AG04450 (cell line): Measurements from ENCODE around the gene BMPR1B. TPM values are rescaled to one million over a fixed set of nuclear protein-coding genes. Genes with fewer than 3 reads are reported as not detected.

ENCODE experiments used
- CTCF ChIA-PET: fragments of 300-600, 350-600 bp; formaldehyde crosslinking; extraction: SDS; loops from one replicate; lab custom pipeline; 2022; ENCODE audit warnings: antibody characterized with exemption, inconsistent platforms; lab: Charles Lee
- POLR2A ChIA-PET: fragments of 350-600 bp; formaldehyde crosslinking; extraction: SDS; loops from one replicate; lab custom pipeline; 2021; ENCODE audit warnings: antibody characterized with exemption, inconsistent platforms; lab: Yijun Ruan, JAX
- DNase-seq: peaks from one replicate; pipeline ENCODE4 v3.0.0-alpha.2; 2011; ENCODE audit warnings: low read depth, low spot score
- H3K27ac ChIP-seq: one replicate; pipeline ENCODE4 v1.5.1; 2012; ENCODE audit warnings: low read depth, low read length, control low read depth
- H3K27me3 ChIP-seq: one replicate; pipeline ENCODE4 v1.6.0; 2012; ENCODE audit warnings: low read length; ENCODE audit not compliant: control insufficient read depth, insufficient read depth
- H3K4me3 ChIP-seq: 2 replicates; pipeline ENCODE4 v1.5.1; 2011; ENCODE audit warnings: mild to moderate bottlenecking, low read depth, low read length, control low read depth
- H3K9me3 ChIP-seq: 2 replicates; pipeline ENCODE4 v1.5.1; 2012; ENCODE audit warnings: low read length; ENCODE audit not compliant: control insufficient read depth, insufficient read depth
- polyA plus RNA-seq: library from polyadenylated mRNA; depleted of rRNA; stranded (reverse); fragments of >200 nt; gene quantifications from 2 replicates; pipeline ENCODE4 v1.2.3, GENCODE V29; 2011
- TF ChIP-seq, protein P1 (sequence below): IDR thresholded peaks from 2 replicates; pipeline ENCODE4 v1.5.1; 2011; ENCODE audit warnings: low read depth, low read length, control low read depth, inconsistent platforms

Gene BMPR1B
- polyA plus RNA-seq, 1 experiment = 0.42 TPM

DNA sequence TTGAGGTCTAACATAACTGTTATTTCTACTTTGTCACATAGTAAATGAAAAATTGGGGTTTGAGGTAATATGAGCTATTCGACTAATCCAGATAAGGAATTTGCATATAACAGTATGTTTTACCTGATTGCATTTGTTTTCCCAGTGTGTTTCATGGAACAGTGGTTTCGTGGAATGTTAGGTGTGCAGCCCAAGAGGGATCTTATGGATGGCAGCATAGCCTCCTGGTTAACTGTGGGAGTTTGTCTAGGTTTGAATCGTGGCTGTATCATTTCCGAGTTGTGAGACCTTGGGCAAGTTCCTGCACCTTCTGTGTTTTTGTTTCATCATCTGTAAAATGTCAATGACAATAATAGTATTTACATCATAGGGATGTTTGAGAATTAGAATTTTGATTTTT is 7.9 kb downstream of the BMPR1B start:
- H3K27me3 ChIP-seq = no peaks in the 10 kb centered on the region
- H3K27ac ChIP-seq = no peak overlapping the region
- no peak overlapping the region for H3K4me3 ChIP-seq
- ChIA-PET POLR2A (no interaction called here), CTCF (no interaction called here)
- TF ChIP-seq, protein P1, sequence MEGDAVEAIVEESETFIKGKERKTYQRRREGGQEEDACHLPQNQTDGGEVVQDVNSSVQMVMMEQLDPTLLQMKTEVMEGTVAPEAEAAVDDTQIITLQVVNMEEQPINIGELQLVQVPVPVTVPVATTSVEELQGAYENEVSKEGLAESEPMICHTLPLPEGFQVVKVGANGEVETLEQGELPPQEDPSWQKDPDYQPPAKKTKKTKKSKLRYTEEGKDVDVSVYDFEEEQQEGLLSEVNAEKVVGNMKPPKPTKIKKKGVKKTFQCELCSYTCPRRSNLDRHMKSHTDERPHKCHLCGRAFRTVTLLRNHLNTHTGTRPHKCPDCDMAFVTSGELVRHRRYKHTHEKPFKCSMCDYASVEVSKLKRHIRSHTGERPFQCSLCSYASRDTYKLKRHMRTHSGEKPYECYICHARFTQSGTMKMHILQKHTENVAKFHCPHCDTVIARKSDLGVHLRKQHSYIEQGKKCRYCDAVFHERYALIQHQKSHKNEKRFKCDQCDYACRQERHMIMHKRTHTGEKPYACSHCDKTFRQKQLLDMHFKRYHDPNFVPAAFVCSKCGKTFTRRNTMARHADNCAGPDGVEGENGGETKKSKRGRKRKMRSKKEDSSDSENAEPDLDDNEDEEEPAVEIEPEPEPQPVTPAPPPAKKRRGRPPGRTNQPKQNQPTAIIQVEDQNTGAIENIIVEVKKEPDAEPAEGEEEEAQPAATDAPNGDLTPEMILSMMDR = no peak
- no peaks in the 10 kb centered on the region for H3K9me3 ChIP-seq
- no peak for DNase-seq

DNA sequence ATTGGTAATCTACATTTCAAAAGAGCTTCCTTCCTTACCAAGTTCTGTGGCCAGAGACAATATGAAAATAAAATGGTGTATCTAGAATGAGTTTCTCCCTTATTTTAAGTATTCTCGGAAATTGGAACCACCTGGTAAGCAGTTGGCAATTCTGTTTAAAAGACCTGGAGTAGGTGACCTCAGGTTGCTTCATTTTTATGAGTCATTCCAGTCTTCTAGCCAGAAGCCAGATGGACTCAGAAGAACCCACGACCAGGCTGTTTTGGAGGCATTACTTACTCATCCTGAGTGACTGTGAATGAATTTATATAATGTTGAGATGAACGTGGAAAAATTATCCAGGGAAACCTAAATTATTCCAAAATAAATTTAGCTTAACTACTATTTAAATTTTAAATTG is 9.1 kb downstream of the BMPR1B start:
- Histone ChIP-seq H3K27me3 (no peaks in the 10 kb centered on the region), H3K27ac (no peak overlapping the region), H3K9me3 (no peaks in the 10 kb centered on the region), H3K4me3 (no peak overlapping the region)
- POLR2A ChIA-PET = no interaction called here
- CTCF ChIA-PET = no interaction called here
- TF ChIP-seq, protein P1 = no peak
- DNase-seq = no peak

DNA sequence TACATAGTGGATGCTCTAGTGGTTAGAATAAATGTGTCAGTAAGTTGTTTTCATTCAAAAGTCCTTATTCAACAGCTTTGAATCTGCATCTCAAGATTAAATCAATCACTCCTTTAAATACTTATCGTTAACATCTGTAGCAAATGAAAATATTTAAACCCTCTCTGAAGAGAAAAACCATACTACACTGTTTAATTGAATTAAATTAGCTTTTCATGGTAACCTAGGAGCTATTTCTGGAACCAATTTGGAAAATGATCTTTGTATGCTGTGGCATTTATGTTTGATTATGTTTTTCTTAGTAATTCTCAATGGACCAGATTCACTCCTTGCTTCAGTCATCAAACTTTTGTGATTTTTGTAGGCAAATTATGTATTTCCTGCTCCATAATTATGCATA is 9.7 kb downstream of the BMPR1B start:
- TF ChIP-seq, protein P1 = no peak
- CTCF ChIA-PET = no interaction called here
- Histone ChIP-seq H3K27ac (no peak overlapping the region), H3K27me3 (no peaks in the 10 kb centered on the region), H3K4me3 (no peak overlapping the region), H3K9me3 (no peaks in the 10 kb centered on the region)
- no peak for DNase-seq
- POLR2A ChIA-PET = no interaction called here

DNA sequence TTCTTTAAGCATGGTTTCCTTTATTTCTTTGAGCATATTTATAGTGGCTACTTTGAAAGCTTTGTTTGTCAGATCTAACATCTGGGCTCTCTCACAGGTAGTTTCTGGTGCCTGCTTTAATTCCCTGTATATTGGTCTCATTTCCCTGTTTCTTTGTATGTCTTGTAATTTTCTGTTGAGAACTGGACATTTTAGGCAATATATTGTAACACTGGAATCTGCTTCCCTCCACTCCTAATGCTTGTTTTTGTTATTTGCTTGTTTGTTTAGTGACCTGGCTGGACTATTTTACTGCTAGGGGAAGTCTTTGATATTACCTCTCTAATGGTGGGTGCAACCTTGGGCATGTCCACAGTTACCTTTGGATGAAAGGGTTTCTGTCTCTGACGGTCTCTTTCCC is 25.0 kb downstream of the BMPR1B start:
- POLR2A ChIA-PET = no interaction called here
- TF ChIP-seq, protein P1 = no peak
- no peak overlapping the region for H3K4me3 ChIP-seq
- H3K27ac ChIP-seq = no peak overlapping the region
- no peak for DNase-seq
- no peaks in the 10 kb centered on the region for H3K27me3 ChIP-seq
- H3K9me3 ChIP-seq = no peaks in the 10 kb centered on the region; the same call in 1 of the 2 replicates
- CTCF ChIA-PET = no interaction called here

DNA sequence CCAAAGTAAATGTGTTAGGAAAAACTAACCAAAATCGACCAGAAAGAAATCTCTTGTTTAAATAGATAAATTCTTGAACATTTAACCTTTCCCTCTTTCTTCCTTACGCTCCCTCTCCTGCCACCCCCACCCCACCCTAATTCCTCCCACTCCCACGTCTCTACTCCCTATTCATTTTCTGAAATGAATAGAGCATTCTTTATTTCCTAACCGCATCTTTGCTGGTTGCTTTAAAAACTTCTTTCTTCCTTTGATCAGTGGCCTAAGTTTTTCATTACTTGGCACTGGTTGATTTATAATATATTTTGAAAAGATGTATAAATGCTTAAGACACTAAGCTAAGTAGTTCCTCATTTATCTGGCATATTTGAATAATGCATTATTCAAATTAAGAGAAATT is 33.9 kb downstream of the BMPR1B start:
- Histone ChIP-seq H3K4me3 (no peak overlapping the region), H3K9me3 (no peaks in the 10 kb centered on the region), H3K27ac (no peak overlapping the region), H3K27me3 (no peaks in the 10 kb centered on the region)
- ChIA-PET CTCF (interaction anchor here (0.8 kb wide), 1 partner anchor 57 kb away, joined by 9 read pairs; no protein-coding TSS in a partner anchor), POLR2A (no interaction called here)
- TF ChIP-seq, protein P1 = no peak
- no peak for DNase-seq
